Erythroblast (primary cell): ENCODE data around the gene FKBP9.

Experiments
- GATA1 ChIP-seq: IDR thresholded peaks from 2 replicates; pipeline ENCODE4 v1.6.1; 2011; ENCODE audit warnings: low read depth, mild to moderate bottlenecking, control low read depth, low read length, moderate library complexity
- POLR2A ChIP-seq: IDR thresholded peaks from 2 replicates; pipeline ENCODE4 v1.6.1; 2011; ENCODE audit warnings: mild to moderate bottlenecking, low read length

DNA sequence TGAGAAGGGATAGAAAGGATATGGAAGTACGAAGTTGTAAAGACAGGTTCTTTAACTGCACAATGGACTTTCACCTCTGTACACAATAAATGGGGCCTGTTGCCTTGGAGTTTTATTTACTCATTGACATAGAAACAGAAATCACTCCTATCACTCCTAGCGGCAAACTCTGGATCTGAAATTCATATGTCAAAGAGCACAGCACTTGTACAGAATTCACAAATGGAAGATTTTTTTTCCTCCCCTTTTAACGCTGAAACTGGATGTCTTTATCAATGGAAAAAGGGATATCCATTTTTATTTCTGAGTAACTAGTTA lies 87.1 kb downstream of the FKBP9 start:
- TF ChIP-seq POLR2A (no peak), GATA1 (no peak)
